Stimulated activated CD4-positive, alpha-beta T cell treated with anti-CD3 and anti-CD28 coated beads, Interleukin-15, amount 100 ng/mL, for 1 hour (primary cell): ENCODE results near the gene AGTR2.
"Not testable (repeated sequence)": the region's sequence is repeated elsewhere in the genome, so short reads cannot be mapped to it uniquely, and the experiment has no call there.

ENCODE experiments used
- DNase-seq, 2 donors: peaks; one replicate each; pipeline ENCODE4 v3.0.0-alpha.2; 2020; ENCODE audit warnings: low read depth in 1 of 2, low spot score in 1 of 2

The AGTR2 gene, protein sequence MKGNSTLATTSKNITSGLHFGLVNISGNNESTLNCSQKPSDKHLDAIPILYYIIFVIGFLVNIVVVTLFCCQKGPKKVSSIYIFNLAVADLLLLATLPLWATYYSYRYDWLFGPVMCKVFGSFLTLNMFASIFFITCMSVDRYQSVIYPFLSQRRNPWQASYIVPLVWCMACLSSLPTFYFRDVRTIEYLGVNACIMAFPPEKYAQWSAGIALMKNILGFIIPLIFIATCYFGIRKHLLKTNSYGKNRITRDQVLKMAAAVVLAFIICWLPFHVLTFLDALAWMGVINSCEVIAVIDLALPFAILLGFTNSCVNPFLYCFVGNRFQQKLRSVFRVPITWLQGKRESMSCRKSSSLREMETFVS

DNA sequence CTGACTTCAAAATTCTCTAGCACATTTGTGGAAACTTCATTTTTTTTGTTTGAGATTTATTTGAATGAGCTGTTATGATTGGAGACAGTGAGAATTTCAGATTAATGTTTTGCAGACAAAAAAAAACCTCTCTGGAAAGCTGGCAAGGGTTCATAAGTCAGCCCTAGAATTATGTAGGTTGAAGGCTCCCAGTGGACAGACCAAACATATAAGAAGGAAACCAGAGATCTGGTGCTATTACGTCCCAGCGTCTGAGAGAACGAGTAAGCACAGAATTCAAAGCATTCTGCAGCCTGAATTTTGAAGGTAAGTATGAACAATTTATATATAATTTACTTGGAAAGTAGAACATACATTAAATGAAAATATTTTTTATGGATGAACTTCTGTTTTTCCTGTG is at the start of gene AGTR2:
Gene AGTR2 (plus strand): TSS at position 234 of the 400 bp plus-strand sequence. CDS start 1,537 bp downstream, outside the sequence.
- DNase-seq: no peak

DNA sequence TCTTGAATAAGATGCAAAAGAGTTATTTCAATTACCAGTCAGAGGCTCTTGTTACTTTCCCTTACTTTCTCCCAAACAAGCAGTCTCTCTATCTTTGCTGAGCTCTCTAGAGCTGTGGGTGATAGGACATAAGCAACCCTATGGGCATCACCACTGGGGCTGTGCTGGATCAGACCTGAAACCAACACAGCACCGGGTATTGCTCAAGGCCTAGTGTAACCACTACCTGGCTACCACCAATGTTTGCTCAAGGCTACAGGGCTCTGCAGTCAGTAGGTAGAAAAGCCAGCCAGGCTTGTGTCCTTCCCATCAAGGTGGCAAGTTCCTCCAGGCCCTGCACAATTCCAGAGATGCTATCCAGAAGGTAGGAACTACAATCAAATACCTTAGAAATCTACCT is 35.3 kb upstream of the AGTR2 start:
- DNase-seq: no peak

GRCh38 chrX:116141270-116141669 is 29.3 kb upstream of the AGTR2 start:
- not testable (repeated sequence) for DNase-seq

DNA sequence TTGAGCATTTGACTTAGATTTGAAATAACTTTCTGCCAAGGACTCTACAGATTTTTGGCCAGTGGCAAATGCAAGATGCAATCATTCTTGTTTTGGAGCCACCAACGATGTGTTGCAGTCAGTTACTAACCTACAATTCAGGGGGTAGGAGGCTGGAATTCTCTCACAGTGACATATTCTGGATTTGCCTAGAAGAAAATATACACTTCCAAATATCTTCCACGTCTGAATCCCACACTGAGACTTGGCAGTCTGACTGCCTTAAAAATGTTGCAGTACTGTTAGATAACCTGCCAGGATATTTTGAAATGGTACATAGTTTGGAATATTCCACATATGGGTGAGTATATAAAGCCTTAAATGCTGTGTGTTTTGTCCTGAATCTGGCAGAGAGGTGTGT is 27.6 kb upstream of the AGTR2 start:
- no peak for DNase-seq

DNA sequence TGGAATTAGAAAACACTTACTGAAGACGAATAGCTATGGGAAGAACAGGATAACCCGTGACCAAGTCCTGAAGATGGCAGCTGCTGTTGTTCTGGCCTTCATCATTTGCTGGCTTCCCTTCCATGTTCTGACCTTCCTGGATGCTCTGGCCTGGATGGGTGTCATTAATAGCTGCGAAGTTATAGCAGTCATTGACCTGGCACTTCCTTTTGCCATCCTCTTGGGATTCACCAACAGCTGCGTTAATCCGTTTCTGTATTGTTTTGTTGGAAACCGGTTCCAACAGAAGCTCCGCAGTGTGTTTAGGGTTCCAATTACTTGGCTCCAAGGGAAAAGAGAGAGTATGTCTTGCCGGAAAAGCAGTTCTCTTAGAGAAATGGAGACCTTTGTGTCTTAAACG is 2.4 kb downstream of the AGTR2 start:
- no peak for DNase-seq

DNA sequence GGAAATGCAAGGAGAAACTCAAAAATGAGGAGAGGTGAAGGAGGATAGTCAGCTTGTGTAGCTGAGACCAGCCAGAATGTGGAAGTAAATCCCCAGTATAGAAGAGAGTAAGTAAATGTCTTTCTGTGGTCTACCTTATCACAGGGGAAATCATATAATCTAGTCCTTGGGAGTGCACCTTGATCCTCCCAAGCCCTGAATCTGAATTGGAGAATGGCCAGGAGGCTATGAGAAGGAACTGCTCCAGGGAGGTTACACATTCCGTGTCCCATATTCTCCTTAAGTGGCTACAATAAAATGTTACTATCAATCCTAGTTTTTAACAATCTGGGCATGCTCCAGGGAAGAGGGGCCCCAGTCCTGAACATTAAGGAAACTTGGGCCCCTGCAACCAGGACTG is 10.8 kb downstream of the AGTR2 start:
- no peak for DNase-seq

- no peak for DNase-seq
Observed at GRCh38 chrX:116185163-116185562, 14.6 kb downstream of the AGTR2 start.

DNA sequence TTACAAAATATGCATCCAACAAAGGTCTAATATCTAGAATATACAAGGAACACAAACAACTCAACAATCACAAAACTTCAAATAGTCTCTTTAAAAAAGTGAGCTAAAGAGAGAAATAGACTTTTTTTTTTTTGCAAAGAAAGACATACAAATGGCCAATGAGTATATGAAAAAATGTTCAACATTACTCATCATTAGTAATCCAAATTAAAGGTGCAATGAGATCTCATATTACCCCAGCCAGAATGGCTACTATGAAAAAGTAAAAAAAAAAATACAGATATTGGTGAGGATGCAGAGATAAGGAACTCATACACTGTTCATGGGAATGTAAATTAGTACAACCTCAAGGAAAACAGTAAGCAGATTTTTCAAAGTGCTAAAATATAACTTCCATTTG is 24.1 kb downstream of the AGTR2 start:
- DNase-seq: no peak

DNA sequence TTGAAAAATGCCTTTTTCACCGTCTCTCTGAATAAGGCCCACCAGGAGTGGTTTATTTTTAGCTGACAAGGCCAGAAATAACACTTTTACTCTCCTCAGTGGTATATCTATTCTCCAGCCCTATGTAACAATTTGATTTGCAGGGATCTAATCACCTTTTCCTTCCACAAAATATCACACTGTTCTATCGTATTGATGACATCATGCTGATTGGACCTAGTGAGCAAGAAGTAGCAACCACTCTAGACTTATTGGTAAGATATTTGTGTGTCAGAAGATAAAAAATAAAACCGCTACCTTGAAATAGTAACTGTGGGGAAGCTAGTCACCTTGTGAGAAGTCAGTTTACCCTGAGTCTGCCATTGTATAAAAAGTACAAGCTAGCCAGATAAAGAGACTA is 27.7 kb downstream of the AGTR2 start:
- DNase-seq: no peak

DNA sequence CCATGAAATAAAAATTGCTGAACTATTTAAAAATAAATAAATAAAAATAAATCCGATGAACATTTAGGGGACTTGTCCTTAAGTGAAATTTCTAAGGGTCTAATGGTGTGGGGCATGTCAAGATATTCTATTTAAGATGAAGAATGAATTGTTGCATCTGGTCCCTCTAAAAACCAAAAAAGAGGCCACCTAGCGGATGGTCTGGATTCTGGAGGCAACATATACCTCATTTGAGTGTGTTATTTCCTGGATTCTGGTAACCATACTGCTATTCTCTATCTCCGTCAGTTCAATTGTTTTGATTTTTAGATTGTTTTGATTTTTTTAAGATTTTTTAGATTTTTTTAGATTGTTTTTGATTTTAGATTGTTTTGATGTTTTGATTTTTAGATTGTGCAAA is 28.3 kb downstream of the AGTR2 start:
- DNase-seq: no peak

- DNase-seq: no peak
Observed at GRCh38 chrX:116204932-116205331, 34.4 kb downstream of the AGTR2 start.

GRCh38 chrX:116213262-116213661 is 42.7 kb downstream of the AGTR2 start:
- DNase-seq: no peak

- DNase-seq: not testable (repeated sequence)
Observed at GRCh38 chrX:116217080-116217479, 46.5 kb downstream of the AGTR2 start.
